NT2/D1 (cell line): Measurements from ENCODE around the gene PGA4.

Experiments
- SUZ12 ChIP-seq: IDR thresholded peaks from 2 replicates; pipeline ENCODE4 v1.6.1; 2011; ENCODE audit not compliant: insufficient read length, insufficient read depth; ENCODE audit errors: extremely low read depth
- YY1 ChIP-seq: IDR thresholded peaks from 2 replicates; pipeline ENCODE4 v1.6.1; 2011; ENCODE audit not compliant: insufficient read length, insufficient read depth
- ZNF274 ChIP-seq: IDR thresholded peaks from 2 replicates; pipeline ENCODE4 v1.6.1; 2011; ENCODE audit warnings: mild to moderate bottlenecking, low read depth, low read length

DNA sequence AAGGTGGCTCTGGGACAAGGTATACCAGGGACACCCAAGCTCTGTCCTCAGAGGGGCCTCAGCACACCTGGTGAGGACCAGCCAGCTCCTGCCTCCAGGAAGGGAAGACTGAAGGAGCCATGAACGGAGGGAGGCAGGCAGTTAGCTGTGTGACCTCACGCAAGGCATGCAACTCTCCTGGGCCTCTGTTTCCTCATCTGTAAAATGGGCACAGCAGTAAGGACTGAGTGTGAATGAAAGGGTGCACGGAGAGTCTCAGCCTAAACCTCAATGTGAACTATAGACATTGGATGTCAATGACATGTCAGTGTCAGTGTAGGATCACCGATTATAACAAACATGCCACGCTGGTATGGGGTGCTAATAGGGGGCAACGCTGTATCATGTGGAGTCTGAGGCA, 37.2 kb downstream of the PGA4 start:
- TF ChIP-seq SUZ12 = no peak
- no peak for TF ChIP-seq ZNF274
- TF ChIP-seq YY1 = no peak
